Activated CD8-positive, alpha-beta memory T cell treated with anti-CD3 and anti-CD28 coated beads for 24 hours (primary cell): Measurements from ENCODE around the gene IZUMO2.

ENCODE experiments used
- DNase-seq: peaks from one replicate; pipeline ENCODE4 v3.0.0-alpha.2; 2020

The IZUMO2 gene

DNA sequence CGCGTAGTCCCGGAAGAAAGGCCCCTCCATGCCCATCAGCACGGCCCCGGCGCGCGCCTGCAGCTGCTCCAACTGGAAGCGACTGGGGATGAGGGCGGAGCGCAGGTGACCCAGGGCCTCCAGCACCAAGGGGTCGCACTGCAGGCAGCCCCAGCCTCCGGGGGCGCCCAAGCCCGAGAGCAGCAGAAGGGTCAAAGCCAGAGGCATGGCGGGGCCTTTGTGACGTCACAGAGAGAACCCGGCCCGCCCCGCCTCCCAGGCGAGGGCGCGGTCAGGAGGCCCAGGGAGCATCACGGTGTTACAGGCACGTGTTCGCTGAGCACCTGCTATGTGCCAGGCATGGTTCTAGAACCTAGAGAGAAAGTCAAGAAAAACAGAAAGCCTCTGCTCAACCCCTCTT is at the start of gene IZUMO2:
Gene IZUMO2, minus strand, starts transcription at position 294 of the 400 bp plus-strand sequence. Its CDS starts 87 bp downstream, at position 207.
- DNase-seq = no peak

DNA sequence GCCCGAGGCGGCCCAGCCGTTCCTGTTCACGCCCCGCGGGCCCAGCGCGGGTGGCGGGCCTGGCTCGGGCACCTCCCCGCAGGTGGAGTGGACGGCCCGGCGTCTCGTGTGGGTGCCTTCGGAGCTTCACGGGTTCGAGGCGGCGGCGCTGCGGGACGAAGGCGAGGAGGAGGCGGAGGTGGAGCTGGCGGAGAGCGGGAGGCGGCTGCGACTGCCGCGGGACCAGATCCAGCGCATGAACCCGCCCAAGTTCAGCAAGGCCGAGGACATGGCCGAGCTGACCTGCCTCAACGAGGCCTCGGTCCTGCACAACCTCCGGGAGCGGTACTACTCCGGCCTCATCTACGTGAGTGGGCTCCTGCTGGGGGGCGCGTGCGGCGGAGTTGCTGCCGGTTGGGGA is 47.3 kb upstream of the IZUMO2 start:
- DNase-seq = no peak

DNA sequence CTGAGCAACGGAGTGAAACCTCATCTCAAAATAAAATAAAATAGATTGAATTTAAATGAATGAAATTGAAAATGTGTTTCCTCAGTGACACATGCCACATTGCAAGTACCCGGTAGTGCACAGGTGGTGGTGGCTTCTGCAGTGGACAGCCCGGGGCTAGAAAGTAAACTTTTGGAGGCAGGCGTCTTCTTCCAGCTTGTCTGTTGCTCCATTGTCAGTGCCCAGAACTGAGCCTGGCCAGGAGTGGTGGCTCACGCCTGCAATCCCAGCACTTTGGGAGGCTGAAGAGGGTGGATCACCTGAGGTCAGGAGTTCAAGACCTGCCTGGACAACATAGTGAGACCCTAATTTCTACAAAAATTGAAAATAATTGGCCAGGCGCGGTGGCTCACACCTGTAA is 46.0 kb upstream of the IZUMO2 start:
- no peak for DNase-seq

DNA sequence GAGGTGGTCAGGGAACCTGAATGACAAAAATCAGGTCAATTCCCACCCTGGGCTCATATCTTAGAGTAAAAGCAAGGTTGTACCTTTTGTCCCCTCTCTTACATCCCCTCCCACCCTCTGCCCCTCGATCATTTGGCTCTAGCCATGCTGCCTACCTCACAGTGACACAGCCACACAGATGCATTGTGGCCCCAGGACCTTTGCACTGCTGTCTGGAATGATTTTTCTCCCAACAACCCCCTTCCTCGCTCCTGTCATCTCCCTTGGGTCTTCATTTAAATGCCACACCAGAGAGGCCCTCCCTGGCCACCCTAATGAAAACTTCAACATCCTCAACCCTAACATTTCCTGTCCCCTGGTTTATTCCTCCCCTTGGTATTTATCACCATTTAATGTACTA is 44.6 kb upstream of the IZUMO2 start:
- DNase-seq = no peak

DNA sequence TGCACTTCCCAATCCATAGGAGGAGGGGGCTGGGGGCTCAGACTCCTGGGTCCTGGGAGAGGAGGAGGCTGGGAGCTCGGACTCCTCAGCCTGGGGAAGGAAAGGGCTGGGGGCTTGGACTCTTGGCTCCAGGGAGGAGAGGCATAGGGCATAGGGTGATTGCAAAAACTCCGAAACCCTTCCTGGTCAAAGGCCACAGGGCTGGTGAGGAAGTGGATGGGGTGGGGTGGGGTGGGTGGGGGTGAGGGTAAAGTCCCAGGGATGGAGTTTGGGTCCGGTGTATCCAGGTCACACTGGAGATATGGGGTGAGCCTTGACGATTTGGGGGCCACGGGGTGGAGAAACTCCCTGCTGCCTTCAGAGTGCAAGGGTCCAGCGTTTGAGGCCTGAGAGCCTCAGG is 43.1 kb upstream of the IZUMO2 start:
- no peak for DNase-seq

DNA sequence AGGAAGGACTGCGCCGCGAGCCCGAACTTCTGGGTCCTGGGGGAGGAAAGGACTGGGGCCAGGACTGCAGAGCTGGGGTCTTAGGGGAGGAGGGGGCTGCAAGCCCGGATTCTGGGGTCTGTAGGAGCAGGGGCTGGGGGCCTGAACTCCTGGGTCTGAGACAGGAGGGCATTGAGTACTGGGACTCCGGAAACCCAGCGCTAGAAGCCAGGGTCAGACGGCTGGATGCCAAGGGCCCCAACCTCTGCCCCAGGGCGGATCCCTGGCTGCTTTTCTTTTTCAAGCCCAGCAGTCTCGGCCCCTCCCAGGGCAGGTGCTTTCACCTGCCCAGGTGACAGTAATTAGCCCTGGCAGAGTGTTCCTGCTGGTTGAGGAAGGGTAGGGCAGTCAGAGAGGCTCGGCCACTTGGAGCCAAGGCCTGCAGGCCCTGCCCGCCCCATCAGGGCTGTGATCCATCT is 42.6 kb upstream of the IZUMO2 start:
- no peak for DNase-seq

DNA sequence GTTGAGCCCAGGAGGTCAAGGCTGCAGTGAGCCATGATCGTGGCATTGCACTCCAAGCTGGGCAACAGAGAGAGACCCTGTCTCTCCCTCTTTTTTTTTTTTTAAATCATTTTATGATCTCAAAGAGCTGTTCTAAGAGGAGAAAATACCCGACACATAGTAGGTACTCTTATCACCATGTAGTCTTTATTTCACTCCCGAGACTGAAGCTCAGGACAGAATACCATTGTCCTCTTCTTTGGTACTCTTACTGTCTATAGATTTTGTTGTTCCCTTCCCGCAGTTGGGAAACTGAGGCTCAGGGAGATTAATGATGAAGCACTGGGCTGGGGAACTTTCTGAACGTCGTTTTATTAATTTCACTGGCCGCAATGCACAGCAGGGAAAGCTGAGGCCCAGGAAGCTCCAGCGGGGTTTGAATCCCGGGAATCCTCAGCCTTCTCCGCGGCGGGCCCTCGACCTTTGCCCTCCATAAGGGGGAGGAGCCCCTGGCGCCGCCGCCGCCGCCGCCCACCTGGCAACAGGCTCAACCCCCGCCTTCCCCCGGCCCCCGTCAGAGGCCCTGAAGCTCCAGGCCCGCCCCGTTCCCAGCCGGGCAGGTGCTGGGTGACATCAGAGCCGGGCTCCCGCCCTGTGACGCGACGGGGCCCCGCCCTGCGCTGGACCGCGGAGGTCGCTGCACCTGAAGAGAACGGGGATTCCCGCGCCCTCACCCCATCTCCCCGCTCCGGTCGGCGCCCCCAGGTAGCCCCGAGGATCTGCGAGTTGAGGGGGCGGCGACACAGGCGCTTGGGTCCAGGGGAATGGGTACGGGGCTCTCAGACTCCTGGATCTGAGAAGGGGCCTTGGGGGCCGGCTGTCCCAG is 42.0 kb upstream of the IZUMO2 start:
- DNase-seq = no peak

DNA sequence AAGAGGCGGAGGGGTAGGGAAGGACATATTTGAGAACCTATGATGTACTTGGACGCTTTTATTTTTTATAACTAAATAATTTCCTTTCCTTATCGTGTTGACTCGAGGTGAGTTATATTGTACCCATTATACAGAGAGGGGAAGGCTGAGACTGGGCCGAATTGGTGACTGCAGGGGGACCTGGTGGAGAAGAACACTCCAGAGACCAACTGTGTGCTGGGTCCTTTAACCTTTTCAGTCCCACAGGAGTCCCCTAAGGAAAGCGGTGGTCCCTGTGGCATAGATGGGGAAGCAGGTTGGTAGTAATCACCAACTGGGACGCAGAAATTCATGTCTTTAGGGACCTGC is 41.0 kb upstream of the IZUMO2 start:
- DNase-seq = no peak

DNA sequence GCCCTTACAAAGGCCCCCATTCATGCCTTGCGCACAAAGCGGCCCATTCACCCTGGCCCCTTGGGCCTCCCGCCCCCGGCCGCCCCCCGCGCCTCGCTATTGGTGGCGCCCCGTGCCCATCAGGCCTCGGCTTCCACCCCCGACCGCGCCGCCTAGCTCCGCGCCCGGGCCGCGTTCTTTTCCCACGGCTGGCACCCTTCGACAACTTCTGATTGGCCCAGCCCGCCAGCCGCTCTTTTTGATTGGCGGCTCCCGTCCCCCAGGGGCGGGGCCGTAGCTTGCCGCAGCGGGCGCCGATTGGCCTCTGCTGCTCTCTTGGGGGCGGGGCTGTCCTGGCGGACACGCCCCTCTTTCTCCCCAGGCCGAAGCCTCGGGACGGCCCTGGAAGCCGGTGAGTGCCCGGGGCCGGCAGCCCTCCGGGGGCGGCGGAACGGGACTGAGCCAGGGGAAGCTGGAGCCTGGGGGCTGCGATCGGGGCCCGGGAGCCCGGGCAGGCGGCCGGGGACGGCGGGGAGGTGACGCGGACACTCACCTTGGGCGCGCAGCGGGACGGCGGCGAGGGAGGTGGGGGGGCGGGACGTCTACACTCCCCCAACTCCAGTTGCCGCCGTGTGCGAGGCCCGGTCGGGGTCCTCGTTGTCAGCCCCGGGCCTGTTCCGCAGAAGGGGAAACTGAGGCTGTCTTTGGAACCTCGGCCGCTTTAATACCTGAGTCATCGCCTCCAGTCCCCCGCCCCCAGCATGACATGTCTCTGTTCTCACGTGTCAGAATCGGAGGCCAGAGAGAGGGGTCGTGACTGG is 40.4 kb upstream of the IZUMO2 start, which contains the start of gene MYH14:
Gene MYH14, plus strand, starts transcription at position 342 of the 800 bp plus-strand sequence. CDS start 6,744 bp downstream, outside the sequence.
- peak; percentile 60 for DNase-seq

DNA sequence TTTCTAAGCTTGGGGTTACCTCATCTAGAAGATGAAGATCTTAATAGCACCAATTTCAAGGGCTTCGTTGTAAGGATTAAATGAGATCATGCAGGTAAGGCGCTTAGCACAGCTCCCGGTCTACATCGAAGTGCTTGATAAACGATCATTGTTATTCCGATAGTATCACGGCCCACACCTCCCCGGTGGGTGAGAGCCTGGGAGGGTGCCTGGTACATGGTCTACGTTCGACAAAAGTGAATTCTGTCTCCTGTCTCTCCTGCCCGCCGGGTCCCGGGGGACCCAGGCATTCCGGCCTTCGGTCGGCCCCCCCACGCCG is 39.8 kb upstream of the IZUMO2 start:
- DNase-seq = no peak

DNA sequence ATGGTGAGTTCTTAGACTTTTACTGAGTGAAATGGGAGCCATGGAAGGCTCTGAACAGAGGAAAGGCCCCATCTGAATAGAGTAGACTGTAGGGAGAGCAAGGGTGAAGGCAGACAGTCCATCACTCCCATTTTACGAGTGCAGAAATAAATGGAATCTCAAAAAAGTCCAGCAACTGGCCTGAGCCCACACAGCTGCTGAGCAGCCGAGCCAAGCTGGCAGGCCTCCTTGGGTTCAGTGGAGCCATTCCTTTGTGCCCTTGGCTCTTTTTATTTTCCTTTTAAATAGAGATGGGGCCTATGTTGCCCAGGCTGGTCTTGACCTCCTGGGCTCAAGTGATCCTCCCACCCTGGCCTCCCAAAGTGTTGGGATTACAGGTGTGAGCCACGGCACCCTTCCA is 39.3 kb upstream of the IZUMO2 start:
- DNase-seq = no peak

DNA sequence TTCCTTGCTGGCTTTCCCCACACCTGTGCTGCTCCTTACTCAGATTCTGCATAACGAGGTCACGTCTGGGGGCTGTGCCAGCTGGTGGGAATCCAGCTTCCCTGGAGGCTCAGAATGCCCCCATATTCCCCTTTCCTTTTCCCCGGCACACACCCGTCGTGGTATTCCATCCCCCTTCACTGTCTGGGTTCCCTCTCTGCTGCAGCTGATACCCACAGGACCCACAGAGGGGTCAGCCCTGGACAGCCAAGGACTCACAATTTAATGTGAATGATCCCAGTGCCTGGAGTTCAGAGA is 36.1 kb upstream of the IZUMO2 start:
- DNase-seq = no peak

DNA sequence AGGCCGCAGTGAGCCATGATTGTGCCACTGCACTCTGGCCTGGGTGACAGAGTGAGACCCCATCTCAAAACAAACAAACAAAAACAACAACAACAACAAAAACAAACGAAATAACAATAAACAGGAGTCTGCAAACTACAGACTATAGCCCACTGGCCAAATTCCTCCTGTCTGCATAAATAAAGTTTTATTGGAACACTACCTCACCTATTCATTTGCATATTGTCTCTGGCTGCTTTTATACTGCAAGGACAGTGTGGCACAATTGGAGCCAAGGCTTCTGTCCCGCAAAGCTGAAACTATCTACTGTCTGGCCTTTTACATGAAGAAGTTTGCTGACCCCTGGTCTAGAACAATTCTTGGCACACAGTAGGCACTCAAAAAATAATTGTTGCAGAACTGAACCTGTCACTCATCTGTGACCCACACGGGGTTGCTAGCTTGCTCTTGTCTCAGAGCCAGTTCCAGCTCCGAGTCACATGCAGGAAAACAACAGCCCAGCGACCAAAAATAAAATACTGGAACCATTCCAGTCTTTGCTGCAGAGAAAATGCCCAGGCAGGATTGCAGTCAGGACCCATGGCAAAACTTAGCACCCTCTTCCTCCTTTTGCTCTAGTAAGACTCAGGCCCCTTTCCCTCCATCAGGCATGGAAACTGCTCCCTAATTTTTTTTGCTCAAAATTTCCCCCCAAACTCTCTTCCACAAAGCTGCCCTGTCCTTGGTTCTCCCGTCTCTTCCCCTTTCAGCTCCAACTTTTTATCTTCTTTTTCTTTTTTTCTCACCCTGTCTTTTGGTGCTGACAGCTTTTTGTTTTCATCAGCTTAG is 35.6 kb upstream of the IZUMO2 start:
- no peak for DNase-seq

DNA sequence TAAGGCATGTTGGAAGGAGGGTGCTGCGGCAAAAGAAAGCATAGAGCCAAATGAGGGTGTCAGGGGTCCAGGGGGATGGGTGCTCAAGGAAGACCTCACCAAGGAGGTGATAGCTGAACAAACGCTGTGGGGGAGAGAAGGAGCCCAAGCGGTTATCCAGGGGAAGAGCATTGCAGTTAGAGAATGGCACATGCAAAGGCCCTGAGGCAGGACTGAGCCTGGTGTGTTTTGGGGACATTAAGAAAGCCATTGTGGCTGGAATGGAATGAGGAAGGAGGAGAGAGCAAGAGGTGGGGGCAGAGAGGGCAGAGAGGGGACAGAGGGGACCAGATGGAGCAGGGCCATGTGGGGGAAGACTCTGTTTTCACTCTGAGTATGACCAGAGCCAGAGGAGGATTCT is 34.3 kb upstream of the IZUMO2 start:
- DNase-seq = no peak

DNA sequence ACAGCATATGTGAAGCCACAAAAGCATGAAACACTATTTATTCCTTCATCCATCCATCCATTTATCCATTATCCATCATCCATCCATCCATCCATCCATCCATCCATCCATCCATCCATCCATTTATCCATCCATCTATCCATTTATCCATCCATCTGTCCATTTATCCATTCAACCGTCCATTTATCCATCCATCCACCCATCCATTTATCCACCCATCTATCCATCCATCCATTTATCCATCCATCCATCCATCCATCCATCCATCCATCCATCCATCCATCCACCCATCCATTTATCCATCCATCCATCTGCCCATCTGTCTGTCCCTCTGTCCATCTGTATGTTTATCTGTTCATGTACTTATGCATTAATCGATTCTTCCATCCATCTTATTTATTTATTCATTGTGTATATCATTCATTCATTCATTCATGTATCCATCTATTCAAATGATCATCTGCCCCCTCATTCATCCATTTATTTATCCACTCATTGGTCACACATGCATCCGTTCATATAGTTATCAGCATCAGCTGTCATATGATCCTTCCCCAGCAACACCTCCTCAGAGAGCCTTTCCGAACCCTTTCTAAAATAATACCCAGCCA is 33.3 kb upstream of the IZUMO2 start:
- no peak for DNase-seq

DNA sequence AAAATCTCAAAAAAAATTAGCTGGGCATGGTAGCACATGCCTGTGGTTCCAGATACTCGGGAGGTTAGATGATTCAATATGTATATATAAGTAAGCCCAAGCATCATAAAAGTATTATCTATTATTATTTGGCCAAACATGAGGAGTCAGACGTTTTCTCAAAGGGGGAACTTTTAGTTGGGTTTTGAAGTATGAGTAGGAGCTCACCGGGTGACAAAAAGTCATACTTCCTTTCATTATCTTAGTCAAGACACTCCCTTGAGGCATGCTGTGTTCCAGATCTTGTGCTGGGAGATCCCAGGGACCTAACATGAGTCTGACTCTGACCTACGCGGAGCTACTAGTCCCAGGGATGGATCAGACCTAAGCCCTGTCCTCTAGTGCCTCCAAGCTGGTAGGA is 32.1 kb upstream of the IZUMO2 start:
- no peak for DNase-seq

DNA sequence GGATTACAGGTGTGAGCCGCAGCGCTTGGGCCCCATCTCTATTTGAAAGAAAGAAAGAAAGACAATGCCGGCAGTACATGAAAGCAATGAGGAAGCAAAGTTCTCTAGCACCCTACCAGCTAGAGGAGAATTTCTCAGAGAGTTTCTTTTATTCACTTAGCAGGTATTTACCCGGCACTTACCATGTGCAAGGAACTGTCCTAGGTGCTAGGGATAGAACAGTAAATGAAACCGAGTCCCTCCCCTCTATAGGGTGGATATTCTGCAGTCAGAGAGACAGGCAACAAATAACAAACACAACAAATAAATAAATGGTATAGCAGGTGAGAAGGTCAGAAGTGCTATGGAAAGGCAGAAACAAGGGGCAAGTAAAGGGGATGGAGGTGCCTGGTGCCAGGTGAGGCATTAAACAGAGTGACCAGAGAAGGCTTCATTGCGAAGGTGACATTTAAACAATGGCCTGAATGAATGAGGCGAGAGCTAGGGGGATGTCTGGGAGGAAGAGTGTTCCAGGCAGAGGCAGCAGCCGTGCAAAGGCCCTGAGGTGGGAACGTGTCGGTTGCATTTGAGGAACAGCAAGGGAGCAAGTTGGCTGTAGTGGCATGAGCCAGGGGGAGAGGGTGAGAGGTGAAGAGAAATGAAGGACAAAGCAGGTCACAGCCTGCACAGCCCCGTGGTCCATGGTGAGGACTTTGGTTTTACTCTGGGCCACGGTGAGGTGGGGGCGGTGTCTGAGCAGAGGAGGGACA is 29.6 kb upstream of the IZUMO2 start:
- no peak for DNase-seq

DNA sequence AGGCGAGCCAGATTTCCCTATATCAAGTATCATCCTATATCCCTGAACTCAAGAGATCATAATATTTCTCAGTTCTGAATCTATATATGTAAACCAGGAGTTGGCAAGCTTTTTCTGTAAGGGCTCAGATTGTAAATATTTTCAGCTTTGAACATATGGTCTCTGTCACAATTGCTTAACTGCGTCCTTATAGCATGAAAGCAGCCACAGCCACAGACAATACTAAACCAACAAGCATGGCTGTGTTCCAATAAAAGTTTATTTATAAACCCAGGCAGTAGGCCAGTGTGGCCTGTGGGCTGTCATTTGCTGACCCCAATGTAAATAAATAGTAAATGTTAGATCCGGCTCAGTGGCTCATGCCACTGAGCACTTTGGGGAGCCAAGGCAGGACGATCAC is 28.1 kb upstream of the IZUMO2 start:
- no peak for DNase-seq

DNA sequence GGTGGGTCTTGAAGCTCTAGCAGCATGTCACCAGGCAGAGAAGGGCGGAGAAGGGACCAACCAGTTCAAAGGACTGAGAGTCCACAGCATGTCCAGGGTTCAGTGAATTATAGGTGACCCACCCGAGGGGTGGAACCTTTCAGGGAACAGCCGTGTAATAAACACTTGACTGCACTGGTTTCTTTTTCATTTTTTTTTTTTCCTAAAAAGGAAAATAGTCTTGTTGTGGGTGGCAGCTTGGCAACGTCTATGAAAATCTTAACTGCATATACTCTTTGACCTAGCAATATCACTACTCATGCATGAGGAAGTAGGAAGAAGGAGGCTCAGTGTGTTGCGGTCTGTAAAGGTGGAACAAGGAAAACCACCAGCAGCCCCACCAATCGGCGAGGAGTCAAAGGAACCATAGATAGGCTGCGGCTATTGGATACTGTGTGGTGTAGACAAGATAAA is 27.4 kb upstream of the IZUMO2 start:
- DNase-seq = no peak

DNA sequence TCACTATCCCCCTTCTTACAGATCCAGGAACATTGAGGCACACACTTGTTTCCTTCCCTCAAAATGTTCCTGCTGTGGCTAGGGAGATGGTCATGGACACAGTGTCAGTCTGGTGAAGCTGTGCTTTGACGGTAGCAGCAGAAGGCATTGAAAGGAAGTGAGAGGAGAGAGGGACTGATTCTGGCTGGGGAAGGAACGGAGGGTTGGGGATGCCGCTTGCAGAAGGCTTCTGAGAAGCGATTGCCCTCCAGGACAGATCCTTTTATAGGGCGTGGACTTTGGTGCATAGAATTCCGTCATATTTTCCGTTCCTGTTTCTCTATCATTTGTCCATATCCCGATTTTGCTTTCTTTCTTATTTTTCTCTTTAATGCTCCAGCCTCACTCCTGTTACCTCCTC is 26.2 kb upstream of the IZUMO2 start:
- DNase-seq = no peak

DNA sequence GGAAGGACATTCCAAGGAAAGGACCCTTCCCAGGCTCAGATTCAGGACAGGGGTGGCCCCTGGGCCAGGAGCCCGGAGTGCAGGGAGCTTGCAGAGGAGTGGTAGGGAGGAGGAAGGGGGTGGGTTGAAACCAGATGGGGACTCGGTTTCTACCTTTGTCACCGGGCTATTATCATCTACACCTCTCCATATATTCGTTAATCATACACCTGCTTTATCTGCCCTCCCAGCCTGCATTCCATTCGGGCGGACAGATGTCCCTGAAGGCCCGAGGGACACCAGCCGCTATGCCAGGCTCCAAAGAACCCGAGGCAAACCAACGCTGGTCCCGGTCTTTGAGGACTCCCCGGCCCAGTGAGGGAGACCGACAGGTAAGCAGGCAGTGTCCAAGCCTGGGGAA is 24.9 kb upstream of the IZUMO2 start:
- DNase-seq = no peak

DNA sequence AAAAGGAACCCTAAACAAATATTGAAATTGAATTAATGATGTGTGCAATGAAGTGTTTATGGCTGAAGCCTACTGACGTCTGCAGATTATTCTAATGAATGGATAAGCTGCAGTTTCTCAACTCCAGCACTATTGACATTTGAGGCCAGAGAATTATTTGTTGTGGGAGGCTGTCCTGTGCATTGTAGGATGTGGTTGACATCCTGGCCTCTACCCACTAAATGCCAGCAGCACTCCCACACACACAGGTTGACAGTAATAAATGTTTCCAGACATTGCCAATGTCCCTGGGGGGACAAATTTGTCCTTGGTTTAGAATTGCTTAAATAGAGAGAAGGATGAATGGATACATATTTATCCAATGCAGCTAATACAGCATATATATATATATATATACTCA is 21.1 kb upstream of the IZUMO2 start:
- DNase-seq = no peak
